ENCODE data around the gene MAPK14. TPM values are rescaled to one million over a fixed set of nuclear protein-coding genes. Genes with fewer than 3 reads are reported as not detected.
A peak's percentile ranks its signal among the peaks of the same experiment; 100 is the strongest.

MAPK14 gene
- total and polyA plus RNA-seq, 10 of the 15 experiments (the other 5 are each of a cell fraction or from before 2014, with no cell fraction given) = 12.5 to 59.5 (median 43.0) TPM

DNA sequence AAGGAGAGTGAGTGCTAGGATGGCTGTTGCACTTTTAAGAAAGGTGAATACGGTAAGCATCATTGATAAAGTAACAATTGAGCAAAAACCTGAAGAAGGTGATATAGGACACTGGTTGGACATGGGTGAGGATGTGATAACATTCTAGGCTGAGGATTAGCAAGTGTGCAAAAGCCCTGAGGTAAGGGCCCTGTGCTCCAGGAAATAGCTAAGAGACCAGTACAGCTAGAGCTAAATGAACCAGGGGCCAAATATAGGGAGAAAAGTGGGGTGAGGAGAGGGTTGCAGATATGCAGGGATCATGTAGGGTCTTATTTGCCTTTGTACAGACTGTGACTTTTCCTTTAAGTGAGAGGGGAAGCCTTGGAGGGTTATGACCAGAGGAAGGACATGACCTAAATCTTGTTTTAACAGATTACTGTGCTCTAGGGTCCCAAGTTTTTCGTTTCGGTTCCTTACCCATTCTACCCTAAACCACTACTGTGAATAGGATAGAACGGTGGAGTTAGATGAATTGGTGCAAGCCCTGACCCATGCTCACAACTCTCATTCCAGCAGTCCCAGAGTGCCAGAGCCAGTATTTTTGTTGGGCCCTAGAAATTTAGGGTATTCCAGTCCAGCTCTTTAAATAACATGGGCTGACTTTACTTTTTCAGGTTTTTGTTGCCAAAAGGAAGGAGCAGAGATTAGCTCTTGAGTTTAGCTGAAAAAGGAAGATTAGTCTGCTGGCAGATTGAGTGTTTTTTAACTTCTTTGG, 10.7 kb downstream of the MAPK14 start:
- RAD21 ChIA-PET (ENCODE audit: unreplicated experiment) = interaction anchor here (1.0 to 2.7 kb wide), 3 partner anchors 10 to 320 kb away, joined by 3 to 10 read pairs (median 8); partner anchors contain the start of gene MAPK14
- H3K4me2 ChIP-seq (ENCODE audit: control insufficient read depth, insufficient read depth) = peak overlapping the region; percentile 51
- SMC1A ChIA-PET (ENCODE audit: uncharacterized antibody, unreplicated experiment) = interaction anchor here (0.7 to 1.8 kb wide), 10 partner anchors 9 to 321 kb away, joined by 3 to 15 read pairs (median 4); partner anchors contain the start of gene MAPK14
- POLR2A ChIA-PET = interaction anchor here (0.8 to 2.3 kb wide), 6 partner anchors 8 to 30 kb away, joined by 3 to 12 read pairs (median 5); partner anchors contain the start of gene MAPK14
- H3K9me3 ChIP-seq (replicated peaks; ENCODE audit: control insufficient read depth, insufficient read depth, low read length) = no peaks in the 10 kb centered on the region
- 28% methylated on average over 4 of the region's 4 CpGs for WGBS (ENCODE audit: insufficient coverage, insufficient replicate concordance, low lambda C conversion rate, missing lambda C conversion rate)
- peak; percentile 58 for ATAC-seq
- peaks cover 91% of the 10 kb centered on the region for H3K79me2 ChIP-seq (ENCODE audit: control insufficient read depth, insufficient read depth, low read length)
- BruUV-seq (replicated peaks) = no TSS peak
- H3K4me1 ChIP-seq (ENCODE audit: control insufficient read depth, insufficient read depth, low read length) = peaks cover 16% of the 10 kb centered on the region
- no peak overlapping the region for H2AFZ ChIP-seq (ENCODE audit: control insufficient read depth, low read depth, low read length)
- peak; percentile 44 for FAIRE-seq
- CTCF ChIA-PET = interaction anchor here (0.7 to 2.9 kb wide), 8 partner anchors 8 to 65 kb away, joined by 3 to 17 read pairs (median 3); partner anchors contain the start of gene MAPK14
- H3K27me3 ChIP-seq (replicated peaks in 1 of 2; ENCODE audit: control insufficient read depth in 2 of 2, insufficient read depth in 2 of 2, low read length in 1 of 2) = no peaks in the 10 kb centered on the region
- no peak overlapping the region; the same call in 1 of the 2 replicates for H3K9ac ChIP-seq (ENCODE audit: control insufficient read depth, insufficient read depth, low read length)
- no peaks in the 10 kb centered on the region for H3K36me3 ChIP-seq (ENCODE audit: control insufficient read depth in 2 of 2, insufficient read depth in 2 of 2, low read length in 1 of 2)
- H3K27ac ChIP-seq (ENCODE audit: control insufficient read depth, insufficient read depth) = no peak overlapping the region
- H3K4me3 ChIP-seq = no peak overlapping the region
- no peak for DNase-seq (ENCODE audit: low read depth, low spot score)
- H4K20me1 ChIP-seq (ENCODE audit: control insufficient read depth, insufficient read depth) = no peaks in the 10 kb centered on the region
- TF ChIP-seq SPI1 (IDR thresholded peaks at IDR 0.05; ENCODE audit: borderline replicate concordance, insufficient read depth, low read depth, low read length) (peak; percentile 26; the same call in 1 of the 2 replicates), HDAC6 (IDR thresholded peaks at IDR 0.05; ENCODE audit: unreplicated experiment) (no peak), RUNX3 (IDR thresholded peaks at IDR 0.05; ENCODE audit: low read length) (peak; percentile 25; the same call in 1 of the 2 replicates)
- in situ Hi-C loops (cut with MboI) = no loop called here
- intact Hi-C loops (cut with micrococcal nuclease; ENCODE audit: unreplicated experiment) = no loop called here

DNA sequence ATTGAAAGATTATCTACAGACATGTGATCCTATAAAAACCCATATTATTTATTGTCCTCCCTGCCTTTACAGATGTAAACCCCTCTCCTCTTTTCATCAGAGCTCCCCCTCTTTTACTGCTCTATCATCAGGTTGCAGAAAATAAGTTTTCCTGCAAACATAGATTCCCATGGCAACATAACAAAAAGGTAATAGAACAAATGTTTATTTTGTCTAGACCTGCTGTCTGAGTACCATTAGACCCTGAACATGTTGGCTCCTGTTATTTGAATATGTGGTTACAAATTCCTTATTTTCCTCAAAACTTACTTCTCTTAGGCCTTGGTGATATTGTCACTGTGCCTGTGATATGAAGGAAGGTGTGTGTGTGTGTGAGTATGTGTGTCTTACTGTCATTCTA, 11.5 kb downstream of the MAPK14 start:
- ChIA-PET RAD21 (ENCODE audit: unreplicated experiment) (interaction anchor here (1.0 to 2.7 kb wide), 3 partner anchors 11 to 319 kb away, joined by 3 to 10 read pairs (median 8); partner anchors contain the start of gene MAPK14), SMC1A (ENCODE audit: uncharacterized antibody, unreplicated experiment) (interaction anchor here (1.0 to 1.8 kb wide), 4 partner anchors 10 to 57 kb away, joined by 6 to 15 read pairs (median 7); partner anchors contain the start of gene MAPK14), POLR2A (interaction anchor here (0.8 to 2.2 kb wide), 3 partner anchors 10 to 17 kb away, joined by 3 to 12 read pairs (median 6); partner anchors contain the start of gene MAPK14), CTCF (interaction anchor here (0.7 to 2.9 kb wide), 6 partner anchors 9 to 58 kb away, joined by 3 to 17 read pairs (median 3); partner anchors contain the start of gene MAPK14)
- Histone ChIP-seq H3K9me3 (replicated peaks; ENCODE audit: control insufficient read depth, insufficient read depth, low read length) (no peaks in the 10 kb centered on the region), H2AFZ (ENCODE audit: control insufficient read depth, low read depth, low read length) (no peak overlapping the region), H3K4me1 (ENCODE audit: control insufficient read depth, insufficient read depth, low read length) (peaks cover 16% of the 10 kb centered on the region), H3K9ac (ENCODE audit: control insufficient read depth, insufficient read depth, low read length) (no peak overlapping the region), H3K27me3 (replicated peaks in 1 of 2; ENCODE audit: control insufficient read depth in 2 of 2, insufficient read depth in 2 of 2, low read length in 1 of 2) (no peaks in the 10 kb centered on the region), H4K20me1 (ENCODE audit: control insufficient read depth, insufficient read depth) (no peaks in the 10 kb centered on the region), H3K27ac (ENCODE audit: control insufficient read depth, insufficient read depth) (no peak overlapping the region), H3K79me2 (ENCODE audit: control insufficient read depth, insufficient read depth, low read length) (peaks cover 86% of the 10 kb centered on the region), H3K36me3 (ENCODE audit: control insufficient read depth in 2 of 2, insufficient read depth in 2 of 2, low read length in 1 of 2) (no peaks in the 10 kb centered on the region), H3K4me2 (ENCODE audit: control insufficient read depth, insufficient read depth) (no peak overlapping the region; the same call in 1 of the 2 replicates), H3K4me3 (no peak overlapping the region)
- ATAC-seq = no peak
- no peak for DNase-seq (ENCODE audit: low read depth, low spot score)
- no peak for FAIRE-seq
- BruUV-seq (replicated peaks) = no TSS peak
- intact Hi-C loops (cut with micrococcal nuclease; ENCODE audit: unreplicated experiment) (no loop called here), in situ Hi-C loops (cut with MboI) (no loop called here)
- no peak for TF ChIP-seq RBBP5 (conservative IDR thresholded peaks at IDR 0.05)
- no peak for TF ChIP-seq MTA3 (IDR thresholded peaks at IDR 0.05; ENCODE audit: borderline replicate concordance, low read length)
- TF ChIP-seq EZH2 (IDR thresholded peaks at IDR 0.05; ENCODE audit: borderline replicate concordance, control insufficient read depth, low read depth, low read length) = no peak
- TF ChIP-seq, protein P1, sequence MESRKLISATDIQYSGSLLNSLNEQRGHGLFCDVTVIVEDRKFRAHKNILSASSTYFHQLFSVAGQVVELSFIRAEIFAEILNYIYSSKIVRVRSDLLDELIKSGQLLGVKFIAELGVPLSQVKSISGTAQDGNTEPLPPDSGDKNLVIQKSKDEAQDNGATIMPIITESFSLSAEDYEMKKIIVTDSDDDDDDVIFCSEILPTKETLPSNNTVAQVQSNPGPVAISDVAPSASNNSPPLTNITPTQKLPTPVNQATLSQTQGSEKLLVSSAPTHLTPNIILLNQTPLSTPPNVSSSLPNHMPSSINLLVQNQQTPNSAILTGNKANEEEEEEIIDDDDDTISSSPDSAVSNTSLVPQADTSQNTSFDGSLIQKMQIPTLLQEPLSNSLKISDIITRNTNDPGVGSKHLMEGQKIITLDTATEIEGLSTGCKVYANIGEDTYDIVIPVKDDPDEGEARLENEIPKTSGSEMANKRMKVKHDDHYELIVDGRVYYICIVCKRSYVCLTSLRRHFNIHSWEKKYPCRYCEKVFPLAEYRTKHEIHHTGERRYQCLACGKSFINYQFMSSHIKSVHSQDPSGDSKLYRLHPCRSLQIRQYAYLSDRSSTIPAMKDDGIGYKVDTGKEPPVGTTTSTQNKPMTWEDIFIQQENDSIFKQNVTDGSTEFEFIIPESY (IDR thresholded peaks at IDR 0.05) = no peak
- no peak for TF ChIP-seq SRF (IDR thresholded peaks at IDR 0.05; ENCODE audit: low read depth in 2 of 2, low read length in 2 of 2)
- no peak for TF ChIP-seq HDAC2 (IDR thresholded peaks at IDR 0.05)
- TF ChIP-seq, protein P2, sequence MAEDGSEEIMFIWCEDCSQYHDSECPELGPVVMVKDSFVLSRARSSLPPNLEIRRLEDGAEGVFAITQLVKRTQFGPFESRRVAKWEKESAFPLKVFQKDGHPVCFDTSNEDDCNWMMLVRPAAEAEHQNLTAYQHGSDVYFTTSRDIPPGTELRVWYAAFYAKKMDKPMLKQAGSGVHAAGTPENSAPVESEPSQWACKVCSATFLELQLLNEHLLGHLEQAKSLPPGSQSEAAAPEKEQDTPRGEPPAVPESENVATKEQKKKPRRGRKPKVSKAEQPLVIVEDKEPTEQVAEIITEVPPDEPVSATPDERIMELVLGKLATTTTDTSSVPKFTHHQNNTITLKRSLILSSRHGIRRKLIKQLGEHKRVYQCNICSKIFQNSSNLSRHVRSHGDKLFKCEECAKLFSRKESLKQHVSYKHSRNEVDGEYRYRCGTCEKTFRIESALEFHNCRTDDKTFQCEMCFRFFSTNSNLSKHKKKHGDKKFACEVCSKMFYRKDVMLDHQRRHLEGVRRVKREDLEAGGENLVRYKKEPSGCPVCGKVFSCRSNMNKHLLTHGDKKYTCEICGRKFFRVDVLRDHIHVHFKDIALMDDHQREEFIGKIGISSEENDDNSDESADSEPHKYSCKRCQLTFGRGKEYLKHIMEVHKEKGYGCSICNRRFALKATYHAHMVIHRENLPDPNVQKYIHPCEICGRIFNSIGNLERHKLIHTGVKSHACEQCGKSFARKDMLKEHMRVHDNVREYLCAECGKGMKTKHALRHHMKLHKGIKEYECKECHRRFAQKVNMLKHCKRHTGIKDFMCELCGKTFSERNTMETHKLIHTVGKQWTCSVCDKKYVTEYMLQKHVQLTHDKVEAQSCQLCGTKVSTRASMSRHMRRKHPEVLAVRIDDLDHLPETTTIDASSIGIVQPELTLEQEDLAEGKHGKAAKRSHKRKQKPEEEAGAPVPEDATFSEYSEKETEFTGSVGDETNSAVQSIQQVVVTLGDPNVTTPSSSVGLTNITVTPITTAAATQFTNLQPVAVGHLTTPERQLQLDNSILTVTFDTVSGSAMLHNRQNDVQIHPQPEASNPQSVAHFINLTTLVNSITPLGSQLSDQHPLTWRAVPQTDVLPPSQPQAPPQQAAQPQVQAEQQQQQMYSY (CRISPR knock-in tag; IDR thresholded peaks at IDR 0.05) = no peak
